Fibroblast of upper back skin (primary cell): ENCODE measurements around the gene CDX2.

ENCODE experiments used
- DNase-seq: peaks from one replicate; pipeline ENCODE4 v3.0.0-alpha.2; 2013

The CDX2 gene

GRCh38 chr13:27927444-27928352, 41.4 kb downstream of the CDX2 start:
- DNase-seq = no peak

GRCh38 chr13:27926644-27927434, 42.3 kb downstream of the CDX2 start:
- DNase-seq = no peak

GRCh38 chr13:27925220-27925991, 43.7 kb downstream of the CDX2 start:
- DNase-seq = no peak

GRCh38 chr13:27924529-27925141, 44.5 kb downstream of the CDX2 start:
- no peak for DNase-seq

GRCh38 chr13:27923794-27924528, 45.2 kb downstream of the CDX2 start:
- no peak for DNase-seq

- DNase-seq = no peak
Measured at GRCh38 chr13:27922883-27923612, 46.1 kb downstream of the CDX2 start.

GRCh38 chr13:27921961-27922882, 46.9 kb downstream of the CDX2 start:
- no peak for DNase-seq

GRCh38 chr13:27921421-27921960, 47.6 kb downstream of the CDX2 start:
- no peak for DNase-seq

GRCh38 chr13:27920677-27921420, 48.3 kb downstream of the CDX2 start:
- peak; percentile 10 for DNase-seq

- no peak for DNase-seq
Measured at GRCh38 chr13:27919934-27920676, 49.0 kb downstream of the CDX2 start, which contains the start of gene PDX1. TSS of gene PDX1 (plus strand) at chr13:27920000. CDS start at chr13:27920139, 139 bp downstream.

GRCh38 chr13:27919659-27919933, 49.5 kb downstream of the CDX2 start:
- DNase-seq = no peak

GRCh38 chr13:27918918-27919658, 50.0 kb downstream of the CDX2 start:
- DNase-seq = no peak

GRCh38 chr13:27918041-27918917, 50.8 kb downstream of the CDX2 start:
- DNase-seq = no peak

- DNase-seq = no peak
Measured at GRCh38 chr13:27917121-27917947, 51.8 kb downstream of the CDX2 start.
